Fibroblast of villous mesenchyme (primary cell): Measurements from ENCODE around the gene EYS. TPM values are rescaled to one million over a fixed set of nuclear protein-coding genes. Genes with fewer than 3 reads are reported as not detected.

Source experiments
- DNase-seq: peaks from one replicate; pipeline ENCODE4 v3.0.0-alpha.2; 2010; ENCODE audit warnings: low read depth
- H3K4me3 ChIP-seq: 2 replicates; pipeline ENCODE4 v1.5.1; 2011; ENCODE audit warnings: low read depth, mild to moderate bottlenecking, low read length
- total RNA-seq: library from RNA; depleted of rRNA; stranded (reverse); fragments of >200 nt; gene quantifications from 2 replicates; pipeline ENCODE4 v1.2.3, GENCODE V29; 2012
- TF ChIP-seq, protein P1 (sequence below): IDR thresholded peaks from 2 replicates; pipeline ENCODE4 v1.5.1; 2012; ENCODE audit warnings: low read depth, mild to moderate bottlenecking, low read length; ENCODE audit not compliant: insufficient read depth

Gene EYS
- total RNA-seq, 1 donor, result under 0.01 TPM

DNA sequence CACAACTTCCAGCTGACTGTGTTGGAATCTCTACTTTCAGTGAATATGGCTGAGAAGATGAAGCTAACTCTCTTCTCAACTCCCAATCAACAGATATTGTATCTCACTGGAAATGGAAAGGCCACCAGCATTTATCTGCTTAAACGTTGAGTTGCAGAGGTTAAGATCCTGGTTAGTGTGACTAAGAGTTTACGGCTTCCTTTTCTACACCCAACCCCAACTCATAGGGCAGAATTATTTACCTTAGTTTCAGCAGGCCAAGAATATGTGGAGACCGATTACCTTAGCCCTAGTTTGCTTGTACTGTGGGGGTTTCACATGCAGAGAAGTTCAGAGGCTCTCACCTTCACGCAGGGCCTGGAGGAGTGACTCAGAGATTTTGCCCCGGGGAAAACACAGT lies 1026.6 kb downstream of the EYS start:
- H3K4me3 ChIP-seq, result no peak overlapping the region
- TF ChIP-seq, protein P1, sequence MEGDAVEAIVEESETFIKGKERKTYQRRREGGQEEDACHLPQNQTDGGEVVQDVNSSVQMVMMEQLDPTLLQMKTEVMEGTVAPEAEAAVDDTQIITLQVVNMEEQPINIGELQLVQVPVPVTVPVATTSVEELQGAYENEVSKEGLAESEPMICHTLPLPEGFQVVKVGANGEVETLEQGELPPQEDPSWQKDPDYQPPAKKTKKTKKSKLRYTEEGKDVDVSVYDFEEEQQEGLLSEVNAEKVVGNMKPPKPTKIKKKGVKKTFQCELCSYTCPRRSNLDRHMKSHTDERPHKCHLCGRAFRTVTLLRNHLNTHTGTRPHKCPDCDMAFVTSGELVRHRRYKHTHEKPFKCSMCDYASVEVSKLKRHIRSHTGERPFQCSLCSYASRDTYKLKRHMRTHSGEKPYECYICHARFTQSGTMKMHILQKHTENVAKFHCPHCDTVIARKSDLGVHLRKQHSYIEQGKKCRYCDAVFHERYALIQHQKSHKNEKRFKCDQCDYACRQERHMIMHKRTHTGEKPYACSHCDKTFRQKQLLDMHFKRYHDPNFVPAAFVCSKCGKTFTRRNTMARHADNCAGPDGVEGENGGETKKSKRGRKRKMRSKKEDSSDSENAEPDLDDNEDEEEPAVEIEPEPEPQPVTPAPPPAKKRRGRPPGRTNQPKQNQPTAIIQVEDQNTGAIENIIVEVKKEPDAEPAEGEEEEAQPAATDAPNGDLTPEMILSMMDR, result no peak
- DNase-seq, result peak; percentile 76

DNA sequence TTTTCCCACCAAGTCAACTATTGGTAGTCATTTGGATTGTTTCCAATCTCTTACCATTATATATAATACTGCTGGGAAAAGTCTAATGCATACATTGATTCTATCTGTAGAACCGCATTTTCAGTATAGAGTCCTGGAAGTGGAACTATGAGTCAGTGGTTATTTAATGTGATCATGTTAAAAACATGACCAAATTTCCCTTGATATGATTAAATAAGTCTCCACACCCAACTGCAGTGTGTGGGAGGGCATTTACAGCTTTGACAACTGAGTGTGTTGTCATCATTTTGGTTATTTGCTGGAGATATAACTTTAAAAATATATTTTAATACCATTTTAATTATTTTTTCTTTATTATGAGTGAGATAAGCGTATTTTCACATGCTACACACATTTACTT lies 1027.6 kb downstream of the EYS start:
- TF ChIP-seq, protein P1, result no peak
- DNase-seq, result no peak
- H3K4me3 ChIP-seq, result no peak overlapping the region

DNA sequence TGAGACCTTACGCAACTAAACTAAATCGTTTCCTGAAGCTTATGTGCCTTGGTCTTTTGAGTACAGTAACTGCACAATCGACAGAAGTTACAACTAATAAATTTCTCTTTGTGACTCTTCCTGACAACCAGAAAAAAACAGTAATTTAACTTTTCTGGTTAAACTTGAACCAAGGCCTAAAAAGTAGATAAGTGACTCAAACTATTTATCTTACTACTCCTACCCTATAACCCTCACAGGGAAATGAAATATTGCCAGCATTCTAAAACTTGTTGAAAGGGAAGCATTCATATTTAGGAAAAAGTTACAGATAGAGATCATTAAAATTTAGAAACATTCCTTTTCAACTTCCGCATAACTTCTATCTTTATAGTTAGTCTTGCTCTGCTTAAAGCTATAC lies 1034.4 kb downstream of the EYS start:
- DNase-seq, result peak; percentile 69
- H3K4me3 ChIP-seq, result no peak overlapping the region
- TF ChIP-seq, protein P1, result no peak

GRCh38 chr6:64672131-64672530 lies 1034.9 kb downstream of the EYS start:
- no peak overlapping the region for H3K4me3 ChIP-seq
- TF ChIP-seq, protein P1, result no peak
- peak; percentile 93 for DNase-seq

DNA sequence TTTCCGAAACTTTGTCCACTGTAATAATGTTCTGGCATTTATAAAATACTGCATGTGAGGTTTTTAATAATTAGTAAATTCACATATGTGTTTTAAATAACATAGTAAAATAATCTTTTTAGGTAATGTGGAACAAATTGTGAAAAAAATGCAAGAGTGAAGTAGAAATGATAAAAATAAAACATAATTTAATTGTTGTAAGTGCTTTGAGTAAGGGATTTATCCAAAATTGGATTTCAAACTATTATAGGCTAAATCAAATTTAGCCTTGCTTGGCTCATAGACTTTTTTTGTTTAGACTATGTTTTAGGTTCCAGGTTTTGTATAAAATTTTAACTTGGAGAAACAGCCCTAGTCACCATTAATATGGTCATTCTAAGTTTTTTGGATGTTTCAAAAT lies 1041.9 kb downstream of the EYS start:
- TF ChIP-seq, protein P1, result no peak
- no peak for DNase-seq
- no peak overlapping the region for H3K4me3 ChIP-seq

DNA sequence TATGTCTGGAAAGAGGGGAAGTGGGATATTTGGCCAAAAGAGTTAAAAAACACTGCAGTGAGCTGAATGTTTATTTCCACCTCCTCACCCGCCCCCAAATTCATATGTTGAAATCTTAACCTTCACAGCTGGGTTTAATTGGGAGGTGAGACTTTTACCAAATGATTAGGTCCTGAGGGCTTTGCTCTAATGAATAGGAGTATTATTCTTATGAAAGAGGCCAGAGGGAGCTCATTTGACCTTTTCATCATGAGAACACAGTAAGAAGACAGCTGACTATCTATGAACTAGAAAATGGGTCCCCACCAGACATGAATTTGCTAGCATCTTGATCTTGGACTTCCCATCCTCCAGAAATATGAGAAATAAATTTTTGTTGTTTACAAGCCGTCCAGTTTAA lies 1042.5 kb downstream of the EYS start:
- H3K4me3 ChIP-seq, result no peak overlapping the region
- DNase-seq, result no peak
- TF ChIP-seq, protein P1, result no peak

DNA sequence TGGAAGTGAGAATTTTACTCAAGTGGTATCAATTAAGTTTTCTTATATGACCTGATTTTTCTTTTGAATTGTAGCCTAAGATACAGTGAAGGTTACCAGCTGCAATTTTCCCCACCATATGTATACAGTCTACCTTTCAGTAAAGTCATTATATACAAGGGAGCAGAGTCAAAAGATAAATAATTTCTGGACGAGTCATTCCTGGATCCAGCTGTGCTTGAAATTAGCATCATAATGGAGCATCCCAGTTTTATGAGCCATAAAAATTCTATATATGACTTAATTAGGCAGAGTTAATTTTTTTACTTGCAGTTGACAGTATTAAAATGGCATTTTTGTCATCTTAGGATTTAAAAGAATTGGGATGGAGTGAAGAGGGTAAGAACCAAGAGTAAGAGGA lies 1063.0 kb downstream of the EYS start:
- no peak for DNase-seq
- no peak overlapping the region for H3K4me3 ChIP-seq
- TF ChIP-seq, protein P1, result no peak
